Glomerular visceral epithelial cell (primary cell): ENCODE data around the gene DLG5.

Source experiments
- DNase-seq: peaks from one replicate; pipeline ENCODE4 v3.0.0-alpha.2; 2016; ENCODE audit errors: extremely low spot score

The DLG5 gene

DNA sequence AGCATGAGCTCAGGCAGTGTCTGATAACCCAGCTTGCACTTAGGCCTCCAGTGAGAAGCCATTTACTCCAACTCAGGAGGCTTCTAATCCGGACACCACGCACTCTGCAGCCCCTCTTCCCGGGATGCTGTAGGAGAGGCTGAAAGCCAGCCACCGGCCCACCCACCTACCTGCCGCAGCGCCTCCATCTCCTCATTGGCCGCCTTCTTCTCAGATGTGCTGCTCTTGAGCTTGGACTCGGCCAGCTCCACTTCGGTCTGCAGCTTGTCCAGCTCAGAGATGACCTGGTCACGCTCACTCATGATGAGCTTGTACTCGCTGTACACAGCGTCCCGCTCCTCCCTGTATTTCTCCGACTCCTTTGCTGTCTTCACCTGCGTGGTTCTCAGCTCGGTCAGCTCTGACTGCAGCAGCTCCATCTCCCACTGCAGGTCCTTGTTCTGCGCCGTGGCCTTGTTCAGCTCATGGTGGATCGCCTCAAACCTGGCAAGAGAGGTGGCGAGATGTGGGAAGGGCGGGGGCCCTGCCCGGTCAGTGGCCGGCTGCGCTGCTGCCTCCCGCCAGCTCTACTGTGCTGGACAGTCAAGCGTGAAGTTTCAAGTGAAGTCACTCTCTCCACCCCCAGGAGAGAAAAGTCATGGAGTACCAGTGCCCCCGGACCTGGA lies 84.7 kb downstream of the DLG5 start:
- DNase-seq, result peak; percentile 76

DNA sequence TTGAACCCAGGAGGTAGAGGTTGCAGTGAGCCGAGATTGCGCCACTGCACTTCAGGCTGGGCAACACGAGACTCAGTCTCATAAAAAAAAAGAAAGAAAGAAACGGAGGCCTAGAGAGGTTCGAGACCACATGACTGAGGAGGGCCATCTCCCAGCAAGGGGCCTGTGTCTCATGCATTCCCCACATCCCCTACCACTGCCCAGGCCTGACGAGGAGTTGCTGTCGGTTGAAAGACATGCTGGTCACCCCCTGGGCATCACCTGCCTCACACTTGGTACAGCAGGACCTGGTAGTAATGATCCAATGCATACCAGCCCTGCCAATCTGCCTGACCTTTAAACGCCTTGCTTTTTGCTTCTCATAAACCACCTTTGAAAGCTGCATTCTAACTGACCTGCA lies 85.9 kb downstream of the DLG5 start:
- no peak for DNase-seq

DNA sequence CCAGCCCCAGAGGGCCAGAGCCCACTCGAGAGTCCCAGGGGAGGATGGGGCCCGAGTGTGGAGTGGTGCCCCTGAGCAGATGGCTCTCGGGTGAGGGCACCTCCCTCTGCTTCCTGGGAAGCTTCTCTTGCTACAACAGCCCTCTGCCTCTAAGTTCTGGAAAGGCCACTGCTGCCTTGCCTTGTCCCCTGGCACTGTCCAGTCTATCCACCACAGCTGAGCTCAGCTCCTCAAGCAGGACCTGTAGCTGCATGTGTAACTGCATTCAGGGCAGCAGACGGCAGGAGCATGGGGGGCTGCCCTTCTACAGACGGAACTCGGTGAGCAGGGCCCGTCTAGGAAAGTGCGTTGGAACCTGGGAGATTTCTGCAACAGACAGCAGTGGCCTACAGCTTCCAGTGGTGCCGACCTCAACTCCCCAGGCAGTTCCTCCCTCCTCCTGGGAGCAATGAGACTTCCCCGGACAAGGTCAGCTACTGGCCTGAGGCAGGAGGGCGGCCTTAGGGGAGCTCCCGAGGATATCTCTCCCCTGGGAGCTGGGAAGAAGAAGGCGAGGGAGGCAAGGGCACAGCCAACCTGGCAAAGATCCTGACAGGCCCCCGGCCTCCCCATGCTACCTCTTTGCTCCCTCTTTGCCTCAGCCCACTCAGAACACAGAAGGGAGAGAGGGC lies 88.5 kb downstream of the DLG5 start:
- DNase-seq, result no peak

DNA sequence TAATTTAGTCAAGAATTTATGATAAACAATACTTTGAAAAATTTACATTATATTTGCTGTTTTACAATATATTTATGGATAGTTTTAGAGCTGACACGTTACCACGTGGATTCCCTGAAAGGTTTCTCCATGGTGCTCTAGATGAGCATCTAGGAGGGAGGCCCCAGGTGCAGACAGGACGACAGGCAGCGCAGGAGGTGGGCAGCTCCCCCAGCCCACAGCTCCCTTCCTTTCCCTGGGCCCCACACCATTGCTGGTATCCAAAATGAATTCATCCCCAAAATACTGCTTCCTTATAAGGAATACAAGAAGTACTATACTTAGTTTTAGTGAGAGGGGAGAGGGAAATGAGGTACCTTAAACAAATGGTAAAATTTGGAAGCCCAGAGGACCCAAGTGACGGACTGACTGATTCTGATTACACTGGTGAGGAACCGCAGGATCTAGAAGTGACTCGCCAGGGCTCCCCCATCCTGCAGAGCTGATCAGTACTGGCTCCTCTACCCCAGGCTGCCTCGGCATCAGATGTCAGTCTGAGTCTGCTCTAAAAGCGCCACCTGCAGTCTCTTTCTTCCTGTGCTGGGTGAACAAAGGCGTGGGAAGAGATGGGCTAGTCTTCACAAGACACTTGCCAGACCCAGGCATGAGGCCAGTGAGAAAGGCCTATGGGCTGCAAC lies 89.2 kb downstream of the DLG5 start:
- DNase-seq, result peak; percentile 37

DNA sequence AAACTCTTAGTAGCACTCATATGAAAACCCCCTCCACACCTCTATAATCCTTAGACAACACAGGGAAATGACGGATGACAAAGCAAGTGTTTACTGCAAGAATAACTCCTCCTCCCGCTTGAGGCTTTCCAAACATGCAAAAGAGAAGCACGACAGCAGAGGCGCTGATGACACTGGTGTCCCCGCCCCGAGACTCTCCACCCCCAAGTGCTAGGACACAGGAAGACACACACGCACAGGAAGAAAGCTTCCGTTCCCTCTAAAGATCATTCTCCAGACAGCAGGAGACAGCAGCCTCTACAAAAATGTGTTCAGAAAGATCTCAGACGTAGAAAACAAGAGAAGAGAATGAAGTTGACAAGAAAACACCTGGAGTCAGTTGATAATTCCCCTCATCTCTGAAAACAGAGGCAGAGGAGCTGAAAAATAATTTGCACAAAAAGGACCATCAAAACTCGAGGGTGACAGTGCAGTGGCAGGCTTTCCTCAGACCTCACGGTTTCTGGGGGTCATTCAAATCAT lies 90.2 kb downstream of the DLG5 start:
- DNase-seq, result no peak

DNA sequence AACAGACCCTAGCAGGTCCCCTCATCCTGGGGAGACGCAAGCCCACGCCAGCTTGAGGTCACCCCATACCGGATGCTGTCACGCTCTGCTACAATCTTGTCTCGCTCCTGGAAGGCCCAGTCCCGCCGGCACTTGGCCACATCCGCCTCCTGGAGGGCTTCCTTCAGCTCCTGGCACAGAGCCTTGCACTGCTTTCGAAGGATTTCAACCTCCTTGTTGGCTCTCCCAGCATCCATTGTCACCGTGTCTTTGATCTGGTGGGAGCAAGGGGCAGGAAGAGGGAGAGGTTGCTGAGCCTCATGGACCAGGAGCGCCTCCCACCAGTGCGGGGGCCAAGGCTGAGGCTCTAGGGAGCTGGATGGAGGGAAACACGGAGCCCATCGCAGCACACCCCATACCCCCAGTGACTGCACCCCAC lies 90.9 kb downstream of the DLG5 start:
- no peak for DNase-seq

DNA sequence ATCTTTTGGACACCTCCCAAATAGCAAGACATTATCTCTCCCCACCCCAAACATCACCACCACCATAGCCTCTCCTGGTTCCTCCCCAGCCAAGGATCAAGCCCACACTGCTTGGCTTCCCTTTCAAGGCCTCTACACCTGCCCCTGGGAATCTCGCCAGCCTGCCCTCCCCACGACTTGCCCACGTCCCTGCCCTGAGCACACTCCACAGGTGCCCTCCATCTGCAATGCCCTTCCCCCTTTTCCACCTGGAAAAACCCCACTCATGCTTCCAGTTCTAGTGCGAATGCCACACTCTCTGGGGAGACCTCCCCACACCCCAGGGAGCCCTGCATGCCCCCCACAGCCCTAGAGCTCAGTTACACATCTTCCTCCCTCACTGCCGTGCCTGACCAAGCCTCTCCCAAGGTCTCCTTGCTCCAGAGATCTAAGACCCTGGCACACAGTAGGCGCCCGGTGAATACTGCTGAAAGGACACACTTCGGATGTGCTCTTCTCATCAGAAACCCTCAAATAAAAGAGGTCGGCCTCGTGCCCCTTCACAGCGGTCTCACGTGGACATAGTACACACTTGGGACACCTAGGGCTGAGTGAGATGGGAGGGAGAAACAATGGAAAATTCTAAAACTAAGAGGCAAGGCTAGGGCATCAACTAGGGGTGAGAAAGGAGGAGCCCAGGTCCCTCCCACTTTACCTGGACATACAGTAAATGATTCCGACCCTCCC lies 91.4 kb downstream of the DLG5 start:
- DNase-seq, result no peak

DNA sequence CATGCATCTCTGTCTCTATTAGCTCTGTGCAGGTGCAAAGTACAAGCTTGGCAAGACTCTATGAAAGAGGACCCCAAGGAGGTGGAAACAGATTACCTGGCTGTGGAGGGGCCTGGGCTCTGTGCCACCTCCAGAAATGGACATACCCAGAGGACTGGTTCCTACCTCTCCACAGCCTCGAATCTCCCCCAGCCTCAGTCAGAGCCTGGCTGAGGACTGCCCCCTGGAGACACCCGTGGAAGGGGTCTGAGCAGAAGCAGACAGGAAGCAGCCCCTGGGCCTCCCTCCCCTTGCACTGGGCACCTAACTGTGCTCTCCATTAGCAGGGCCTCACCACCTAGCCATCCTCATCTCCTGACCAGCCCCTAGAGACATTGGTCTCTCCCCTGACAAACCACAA lies 92.0 kb downstream of the DLG5 start:
- no peak for DNase-seq

DNA sequence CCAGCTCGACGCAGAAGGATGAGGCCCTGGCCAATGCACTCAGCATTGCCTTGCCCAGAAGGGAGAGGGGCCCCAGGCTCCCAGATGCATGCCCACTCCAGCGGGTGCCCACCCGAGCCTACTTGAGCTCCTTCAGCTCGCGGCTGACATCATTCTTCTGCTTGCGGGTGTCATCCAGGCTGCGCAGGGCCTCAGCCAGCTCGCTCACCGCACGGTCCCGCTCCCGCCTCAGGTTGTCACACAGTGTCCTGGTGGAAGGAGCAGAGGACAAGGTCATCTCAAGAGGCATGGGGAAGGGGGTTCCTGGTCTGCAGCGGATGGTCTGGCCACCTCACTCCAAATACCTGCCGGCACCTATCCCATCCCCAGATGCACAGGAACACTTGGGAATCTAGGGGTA lies 92.8 kb downstream of the DLG5 start:
- no peak for DNase-seq

DNA sequence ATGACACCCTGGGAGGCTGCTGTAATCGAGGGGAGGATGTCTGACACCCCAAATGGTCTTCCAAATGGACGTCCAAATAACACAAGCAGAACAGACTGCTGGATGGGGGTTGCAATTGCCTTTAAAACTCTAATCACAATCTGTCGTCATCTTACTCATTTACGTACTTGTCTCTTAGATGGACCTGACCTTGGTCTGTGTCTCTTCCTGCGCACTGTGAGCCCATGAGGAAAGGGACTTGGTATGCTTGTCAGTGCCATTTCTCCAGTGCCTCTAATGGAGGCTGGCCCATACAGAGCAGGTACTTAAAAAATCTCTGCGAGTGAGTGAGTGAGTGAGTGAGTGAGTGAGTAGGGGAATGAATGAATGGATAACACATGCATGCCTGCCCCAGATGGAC lies 93.3 kb downstream of the DLG5 start:
- DNase-seq, result no peak

DNA sequence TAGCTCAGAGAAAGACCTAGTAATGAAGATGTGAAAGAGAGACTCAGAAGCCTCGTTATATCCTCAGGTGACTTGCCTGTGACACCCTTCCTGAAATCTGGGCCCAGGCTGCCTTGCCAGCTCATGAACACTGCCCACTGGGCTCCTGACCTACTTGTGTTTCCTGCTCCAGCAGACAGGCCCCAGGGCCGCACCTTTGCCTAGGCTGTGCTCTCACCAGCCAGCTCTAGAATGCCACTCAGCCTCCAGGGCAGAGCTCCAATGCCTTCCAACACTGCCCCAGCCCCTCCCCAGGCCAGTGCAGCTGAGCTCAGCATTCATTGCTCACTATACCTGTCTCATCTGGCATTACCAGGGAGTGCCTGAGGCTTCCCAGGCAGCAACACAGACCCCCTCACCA lies 94.3 kb downstream of the DLG5 start:
- no peak for DNase-seq

DNA sequence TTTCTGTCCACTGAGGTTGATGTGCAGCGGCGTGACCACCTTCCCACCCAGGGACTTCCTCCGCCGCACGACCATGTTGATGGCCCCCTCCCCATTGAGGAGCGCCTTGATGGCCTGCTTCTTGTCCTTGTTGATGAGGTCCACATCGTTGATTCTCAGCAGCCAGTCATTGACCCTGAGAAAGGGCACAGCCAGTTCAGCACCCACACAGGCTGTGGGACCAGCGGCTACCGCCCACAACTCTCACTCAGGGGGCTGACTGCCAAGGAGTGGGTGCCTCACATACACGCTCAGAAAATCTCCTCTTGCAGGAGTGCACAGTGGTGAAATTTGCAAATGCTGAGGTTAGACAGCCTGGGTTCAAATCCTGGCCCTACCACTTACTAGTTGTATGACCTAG lies 97.2 kb downstream of the DLG5 start:
- DNase-seq, result no peak

DNA sequence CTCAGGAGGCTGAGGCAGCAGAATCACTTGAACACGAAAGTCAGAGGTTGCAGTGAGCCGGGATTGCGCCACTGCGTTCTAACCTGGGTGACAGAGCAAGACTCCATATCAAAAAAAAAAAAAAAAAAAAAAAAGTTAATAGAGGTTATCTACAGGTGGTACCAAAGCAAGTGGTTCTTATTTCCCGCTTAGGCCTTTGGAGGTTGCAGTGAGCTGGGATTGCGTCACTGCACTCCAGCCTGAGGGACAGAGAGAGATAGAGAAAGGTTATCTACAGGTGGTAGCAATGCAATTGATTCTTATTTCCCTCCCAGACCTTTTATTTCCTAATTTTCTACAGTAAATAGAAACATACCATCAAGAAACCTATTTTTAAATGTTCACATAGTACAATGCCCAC lies 98.2 kb downstream of the DLG5 start:
- DNase-seq, result no peak

DNA sequence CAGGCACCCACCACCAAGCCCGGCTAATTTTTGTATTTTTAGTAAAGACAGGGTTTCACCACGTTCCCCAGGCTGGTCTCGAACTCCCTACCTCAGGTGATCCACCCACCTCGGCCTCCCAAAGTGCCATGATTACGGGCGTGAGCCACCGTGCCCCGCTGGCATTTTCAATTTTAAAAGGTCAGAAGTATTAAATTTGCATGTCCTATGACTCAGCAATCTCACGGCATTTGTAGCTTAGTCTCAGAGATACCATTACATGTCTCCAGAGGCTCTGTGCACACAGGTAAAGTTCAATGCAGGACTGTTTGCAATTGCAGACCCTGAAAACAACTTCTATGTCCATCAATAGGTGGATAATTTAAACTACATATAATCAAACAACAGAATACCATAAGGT lies 99.2 kb downstream of the DLG5 start:
- DNase-seq, result no peak

DNA sequence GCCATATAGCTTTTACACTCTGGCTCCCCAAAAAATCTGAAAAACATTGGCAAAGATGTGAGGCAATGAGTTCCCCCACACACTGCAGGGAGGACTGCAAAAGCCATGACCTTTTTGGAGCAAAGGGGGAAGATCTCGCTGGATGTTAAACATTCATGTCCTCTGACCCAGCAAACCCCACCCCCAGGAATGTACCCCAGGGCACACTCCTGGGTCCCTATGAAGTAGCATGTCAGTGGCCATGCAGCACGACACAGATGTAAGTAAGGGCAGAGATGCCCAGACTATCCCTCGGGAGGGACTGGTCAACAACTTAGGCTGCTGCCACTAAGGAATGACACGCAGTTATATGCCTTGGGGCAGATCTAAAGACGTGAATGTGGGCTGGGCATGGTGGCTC lies 100.6 kb downstream of the DLG5 start:
- DNase-seq, result no peak

DNA sequence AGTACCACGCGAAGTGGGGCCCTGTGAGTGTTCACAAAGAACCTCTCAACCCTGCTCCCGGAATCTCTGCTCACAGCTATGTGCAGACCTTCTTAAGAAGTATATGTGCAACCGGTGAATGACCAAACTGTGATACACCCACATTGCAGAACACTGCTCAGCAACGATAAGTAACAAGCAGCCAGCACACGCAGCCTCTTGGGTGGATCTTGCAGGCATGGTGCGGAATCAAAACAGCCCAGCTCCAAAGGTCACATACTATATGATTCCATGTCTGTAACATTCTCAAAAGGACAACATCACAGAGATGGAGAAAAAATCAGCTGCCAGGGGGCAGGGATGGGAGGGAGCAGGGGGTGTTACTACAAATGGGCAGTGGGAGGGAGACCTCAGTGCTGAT lies 101.6 kb downstream of the DLG5 start:
- no peak for DNase-seq

DNA sequence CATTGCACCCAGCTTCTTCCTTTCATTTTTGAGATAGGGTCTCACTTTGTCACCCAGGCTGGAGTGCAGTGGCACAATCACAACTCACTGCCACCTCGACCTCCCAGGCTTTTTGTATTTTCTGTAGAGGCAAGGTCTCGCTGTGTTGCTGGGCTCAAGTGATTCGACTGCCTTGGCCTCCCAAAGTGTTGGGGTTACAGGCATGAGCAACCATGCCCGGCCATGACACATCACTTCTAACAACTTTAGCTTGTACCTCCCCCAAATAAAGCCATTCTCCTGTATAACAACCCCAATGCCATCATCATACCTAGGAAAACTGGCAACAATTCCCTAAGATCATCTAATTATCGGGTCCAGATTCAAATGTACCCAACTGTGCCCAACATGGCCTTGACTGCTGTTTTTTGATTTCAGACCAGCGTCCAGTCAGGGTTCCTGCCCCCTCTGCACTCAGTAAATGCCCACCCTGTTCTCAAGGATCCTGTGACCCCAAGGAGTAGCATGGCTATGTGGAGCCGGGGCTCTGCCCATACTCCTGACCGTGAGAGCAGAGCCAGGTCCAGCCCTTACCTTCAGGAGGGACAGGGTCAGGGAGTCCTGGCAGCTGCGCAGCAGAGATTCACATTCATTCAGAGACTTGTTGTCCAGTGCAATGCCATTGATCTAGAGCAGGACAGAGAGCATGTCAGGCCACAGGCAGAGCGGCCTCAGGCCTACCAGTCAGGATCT lies 102.6 kb downstream of the DLG5 start:
- peak; percentile 76 for DNase-seq

DNA sequence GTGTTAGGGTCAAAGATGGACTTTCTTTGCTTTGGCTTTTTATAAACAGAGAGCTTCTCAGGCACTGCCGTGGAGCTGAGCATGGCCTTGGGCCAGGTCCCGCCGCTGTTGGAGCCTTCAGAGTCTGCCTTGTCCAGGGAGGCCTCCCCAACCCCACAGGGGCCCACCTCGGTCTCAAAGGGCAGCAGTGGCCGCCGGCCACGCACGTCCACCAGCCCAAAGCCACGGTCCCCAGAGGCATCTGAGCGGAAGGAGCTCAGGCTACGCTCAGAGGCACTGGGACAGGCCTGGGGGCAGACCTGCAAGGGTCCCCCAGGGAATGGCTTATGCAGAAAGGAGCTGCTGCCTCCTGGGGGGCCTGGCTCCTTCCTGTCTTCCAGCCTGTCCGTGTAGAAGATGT lies 105.0 kb downstream of the DLG5 start:
- no peak for DNase-seq

DNA sequence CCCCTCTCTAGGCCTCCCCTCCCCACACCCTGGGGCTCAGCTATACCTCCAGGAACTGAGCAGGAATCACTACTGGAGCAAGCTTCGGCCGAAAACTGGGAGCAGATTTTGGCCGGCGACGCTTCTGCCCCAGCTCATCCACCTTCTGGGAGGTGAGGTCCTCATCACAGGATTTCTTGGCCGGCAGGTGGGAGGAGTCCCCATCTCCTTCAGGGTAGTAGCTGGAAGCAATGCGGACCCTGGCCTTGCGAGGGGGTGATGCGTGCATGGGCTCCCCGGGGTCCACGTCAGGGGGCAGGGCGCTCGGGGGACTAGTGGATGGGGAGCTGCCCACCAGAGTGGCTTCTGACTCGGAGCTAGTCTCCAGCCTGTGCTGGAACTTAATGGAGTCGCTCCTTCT lies 105.5 kb downstream of the DLG5 start:
- no peak for DNase-seq

DNA sequence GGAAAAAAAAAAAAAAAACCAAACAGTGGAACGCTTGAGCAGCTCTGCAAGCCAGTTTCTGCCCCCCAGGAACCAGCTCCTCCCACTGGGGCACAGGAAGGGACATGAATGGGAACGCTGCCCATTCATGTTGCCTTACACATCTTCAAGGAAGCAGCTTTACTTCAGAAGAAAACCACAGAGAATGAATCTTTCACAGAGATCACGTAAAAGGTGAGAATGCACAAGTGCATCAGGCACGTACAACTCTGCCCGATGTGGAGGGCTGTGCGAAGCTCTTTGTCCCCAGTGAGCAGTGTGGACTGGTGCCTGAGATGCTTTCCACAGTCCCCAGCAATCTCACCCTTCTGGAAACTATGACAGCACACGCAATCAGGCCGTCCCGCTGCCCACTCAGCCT lies 106.2 kb downstream of the DLG5 start:
- DNase-seq, result peak; percentile 93

DNA sequence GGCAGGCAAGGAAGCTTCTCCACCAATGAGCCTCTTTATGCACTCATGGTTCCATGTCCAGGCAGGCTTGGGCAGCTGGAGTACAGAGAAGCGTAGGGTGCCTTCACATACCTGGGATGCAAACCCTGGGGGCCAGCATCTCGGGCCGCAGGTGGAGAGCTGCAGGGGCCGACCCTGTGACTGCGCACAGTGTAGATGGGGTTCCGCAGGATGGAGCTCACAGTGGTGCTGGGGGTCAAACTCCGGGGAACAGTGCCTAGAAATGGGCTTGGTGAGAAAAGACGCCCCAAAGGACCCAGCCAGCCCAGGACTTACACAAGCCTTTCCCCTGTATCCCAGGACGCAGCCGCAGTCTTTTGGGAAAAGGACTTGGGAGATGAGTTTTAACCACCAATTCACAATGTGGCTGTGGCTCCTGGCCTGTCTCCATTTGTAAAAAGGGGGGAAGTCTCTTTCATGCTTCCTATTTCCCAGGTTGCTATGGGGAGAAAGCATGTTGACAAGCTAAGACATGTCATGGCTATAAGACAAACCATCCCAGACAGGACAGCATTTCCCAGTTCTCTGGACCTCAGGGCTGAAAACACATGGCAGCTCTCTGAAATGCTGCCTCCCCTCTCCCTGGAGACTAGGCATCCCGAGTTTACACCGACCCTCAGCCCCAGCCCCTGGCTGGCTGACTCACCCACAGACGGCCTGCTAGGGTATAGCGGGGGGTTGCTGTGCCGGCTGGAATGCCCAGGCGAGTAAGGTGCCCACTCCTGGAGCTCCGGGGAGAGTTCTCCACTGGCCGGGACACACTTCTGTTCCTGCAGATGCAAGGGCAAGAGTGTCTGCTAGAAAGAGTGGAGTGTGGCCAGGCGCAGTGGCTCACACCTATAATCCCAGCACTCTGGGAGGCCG lies 107.1 kb downstream of the DLG5 start:
- no peak for DNase-seq
